ENCODE results near the gene DIPK1A.

GRCh38 chr1:92922356-92923035 lies 38.8 kb downstream of the DIPK1A start:
- TF ChIP-seq CTCF (IDR thresholded peaks at IDR 0.05) (no peak), POLR2A (IDR thresholded peaks at IDR 0.05) (no peak)
